Activated T-cell treated with anti-CD3 and anti-CD28 coated beads, Interleukin-2, amount 50 U/mL, for 4 hours (primary cell): ENCODE data around the gene VARS2. TPM values are rescaled to one million over a fixed set of nuclear protein-coding genes. Genes with fewer than 3 reads are reported as not detected.
A peak's percentile ranks its signal among the peaks of the same experiment; 100 is the strongest.
"Not testable (repeated sequence)": the region's sequence is repeated elsewhere in the genome, so short reads cannot be mapped to it uniquely, and the experiment has no call there.

Source experiments
- ATAC-seq, 2 donors: fragments of 200-7000 bp; cut with Tn5 transposase; one replicate each; pipeline ENCODE4 v1.10.0; 2021
- DNase-seq: peaks from one replicate; pipeline ENCODE4 v3.0.0-alpha.2; 2020
- H3K27me3 Mint-ChIP-seq: one replicate; pipeline ENCODE4 v1.8.0; 2021; ENCODE audit warnings: low read depth, mixed read lengths
- H3K36me3 Mint-ChIP-seq: one replicate; pipeline ENCODE4 v1.8.0; 2022; ENCODE audit warnings: mixed read lengths; ENCODE audit not compliant: insufficient read depth
- H3K4me1 Mint-ChIP-seq: one replicate; pipeline ENCODE4 v1.8.0; 2021; ENCODE audit warnings: low read depth, mixed read lengths
- H3K4me3 Mint-ChIP-seq: one replicate; pipeline ENCODE4 v1.8.0; 2021; ENCODE audit warnings: mild to moderate bottlenecking, moderate library complexity, mixed read lengths
- H3K9me3 Mint-ChIP-seq: one replicate; pipeline ENCODE4 v1.8.0; 2021; ENCODE audit warnings: mixed read lengths
- total RNA-seq, 3 donors: library from RNA; stranded (reverse); gene quantifications; one replicate each; pipeline ENCODE4 v1.2.1, GENCODE V29; 2021

VARS2 gene
- total RNA-seq, 3 donors from 2014 or later: 73.6 to 95.1 (median 79.3) TPM

GRCh38 chr6:30902196-30902595 lies 11.8 kb upstream of the VARS2 start:
- not testable (repeated sequence) for H3K4me1 Mint-ChIP-seq, ATAC-seq, H3K27me3 Mint-ChIP-seq, H3K9me3 Mint-ChIP-seq, H3K36me3 Mint-ChIP-seq, DNase-seq, H3K4me3 Mint-ChIP-seq

DNA sequence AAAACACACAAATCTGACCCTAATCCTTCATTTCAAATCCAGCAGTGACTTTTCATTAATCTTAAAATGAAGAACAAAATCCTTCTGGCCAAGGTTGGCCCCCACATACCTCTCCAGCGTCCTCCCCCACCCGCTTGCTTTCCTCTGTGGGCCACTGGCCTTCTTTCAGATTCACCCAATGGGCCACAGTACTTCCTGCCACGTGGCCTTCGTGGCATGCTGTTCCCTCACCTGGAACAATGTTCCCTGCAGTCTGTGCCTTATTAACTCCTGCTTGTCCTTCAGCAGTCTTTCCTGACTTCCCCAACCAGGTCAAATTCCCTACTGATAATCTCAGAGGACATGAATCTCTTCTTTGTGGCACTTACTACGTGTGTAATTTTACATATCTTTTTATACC lies 11.3 kb upstream of the VARS2 start:
- Mint-ChIP-seq H3K9me3 (no peaks in the 10 kb centered on the region), H3K27me3 (no peaks in the 10 kb centered on the region), H3K36me3 (peaks cover 9% of the 10 kb centered on the region), H3K4me1 (peaks cover 6% of the 10 kb centered on the region), H3K4me3 (no peak overlapping the region)
- ATAC-seq (no peak), DNase-seq (no peak)

DNA sequence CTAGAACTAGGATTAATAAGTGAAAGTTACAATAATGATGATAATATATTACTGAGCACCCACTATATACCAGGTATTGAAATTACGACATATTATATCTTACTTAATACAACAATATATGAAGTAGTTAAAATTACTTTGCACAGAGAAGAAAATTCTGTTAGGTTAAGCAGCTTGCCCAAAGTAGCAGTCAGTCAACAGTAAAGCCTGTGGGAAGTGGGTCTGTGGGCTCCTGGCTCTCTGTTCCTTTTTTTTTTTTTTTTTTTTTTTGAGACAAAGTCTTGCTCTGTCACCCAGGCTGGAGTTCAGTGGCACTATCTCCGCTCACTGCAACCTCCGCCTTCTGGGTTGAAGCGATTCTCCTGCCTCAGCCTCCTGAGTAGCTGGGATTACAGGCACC lies 10.8 kb upstream of the VARS2 start:
- peaks cover 7% of the 10 kb centered on the region for H3K36me3 Mint-ChIP-seq
- no peak overlapping the region for H3K4me3 Mint-ChIP-seq
- no peak for ATAC-seq
- no peaks in the 10 kb centered on the region for H3K9me3 Mint-ChIP-seq
- no peak for DNase-seq
- H3K4me1 Mint-ChIP-seq: peaks cover 8% of the 10 kb centered on the region
- no peaks in the 10 kb centered on the region for H3K27me3 Mint-ChIP-seq

DNA sequence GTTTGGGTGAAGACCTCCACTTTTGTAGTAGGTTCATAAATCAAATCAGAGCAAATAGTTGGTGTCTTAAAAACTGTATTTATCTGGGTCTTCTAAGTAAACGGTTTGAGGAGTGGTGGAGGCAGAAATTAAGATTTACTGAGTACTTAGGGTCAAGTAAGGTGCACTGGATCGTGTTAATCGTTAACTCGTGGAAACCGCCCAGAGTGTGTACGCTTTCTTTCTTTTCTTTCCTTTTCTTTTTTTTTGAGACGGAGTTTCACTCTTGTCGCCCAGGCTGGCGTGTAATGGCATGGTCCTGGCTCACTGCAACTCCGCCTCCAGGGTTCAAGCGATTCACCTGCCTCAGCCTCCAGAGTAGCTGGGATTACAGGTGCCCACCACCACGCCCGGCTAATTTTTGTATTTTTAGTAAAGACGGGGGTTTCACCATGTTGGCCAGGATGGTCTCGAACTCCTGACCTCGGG lies 6.7 kb upstream of the VARS2 start:
- peaks cover 20% of the 10 kb centered on the region for H3K4me1 Mint-ChIP-seq
- DNase-seq, H3K27me3 Mint-ChIP-seq, H3K9me3 Mint-ChIP-seq, ATAC-seq: not testable (repeated sequence)
- H3K36me3 Mint-ChIP-seq: peaks cover 17% of the 10 kb centered on the region
- H3K4me3 Mint-ChIP-seq: peak overlapping the region; percentile 99

- Mint-ChIP-seq H3K27me3 (no peaks in the 10 kb centered on the region), H3K4me1 (peaks cover 24% of the 10 kb centered on the region), H3K4me3 (peak within 1 kb of the TSS; percentile 99), H3K36me3 (peaks cover 20% of the 10 kb centered on the region), H3K9me3 (no peaks in the 10 kb centered on the region)
- peak; percentile 99 for ATAC-seq
- DNase-seq: peak; percentile 92
Observed at GRCh38 chr6:30907758-30908591, 6.1 kb upstream of the VARS2 start, which contains the start of gene GTF2H4. TSS of gene GTF2H4 (plus strand) at chr6:30908207.

- H3K4me1 Mint-ChIP-seq: peaks cover 32% of the 10 kb centered on the region
- peak overlapping the region; percentile 99 for H3K4me3 Mint-ChIP-seq
- DNase-seq (no peak), ATAC-seq (no peak)
- H3K27me3 Mint-ChIP-seq: no peaks in the 10 kb centered on the region
- peaks cover 20% of the 10 kb centered on the region for H3K36me3 Mint-ChIP-seq
- H3K9me3 Mint-ChIP-seq: no peaks in the 10 kb centered on the region
Observed at GRCh38 chr6:30908700-30909099, 5.3 kb upstream of the VARS2 start.

GRCh38 chr6:30910473-30910872 lies 3.6 kb upstream of the VARS2 start:
- H3K27me3 Mint-ChIP-seq, H3K9me3 Mint-ChIP-seq, ATAC-seq, DNase-seq, H3K4me3 Mint-ChIP-seq: not testable (repeated sequence)
- Mint-ChIP-seq H3K36me3 (peaks cover 21% of the 10 kb centered on the region), H3K4me1 (peaks cover 37% of the 10 kb centered on the region)

- peaks cover 37% of the 10 kb centered on the region for H3K4me1 Mint-ChIP-seq
Observed at GRCh38 chr6:30912746-30913520, 1.1 kb upstream of the VARS2 start.

GRCh38 chr6:30913721-30914075 lies 340 bp upstream of the VARS2 start:
- Mint-ChIP-seq H3K27me3 (no peaks in the 10 kb centered on the region), H3K4me3 (peak overlapping the region; percentile 92), H3K36me3 (peaks cover 40% of the 10 kb centered on the region), H3K4me1 (peaks cover 32% of the 10 kb centered on the region), H3K9me3 (no peaks in the 10 kb centered on the region)
- no peak for DNase-seq
- no peak for ATAC-seq

More at GRCh38 chr6:30912746-30913520, 1.1 kb upstream of the VARS2 start:
- H3K4me3 Mint-ChIP-seq: peak overlapping the region; percentile 92
- no peaks in the 10 kb centered on the region for H3K9me3 Mint-ChIP-seq
- ATAC-seq (no peak), DNase-seq (no peak)
- peaks cover 38% of the 10 kb centered on the region for H3K36me3 Mint-ChIP-seq
- no peaks in the 10 kb centered on the region for H3K27me3 Mint-ChIP-seq

GRCh38 chr6:30914854-30915590 lies 984 bp downstream of the VARS2 start:
- H3K9me3 Mint-ChIP-seq: no peaks in the 10 kb centered on the region
- no peaks in the 10 kb centered on the region for H3K27me3 Mint-ChIP-seq
- H3K4me1 Mint-ChIP-seq: peaks cover 27% of the 10 kb centered on the region
- DNase-seq (no peak), ATAC-seq (no peak)
- peak overlapping the region; percentile 92 for H3K4me3 Mint-ChIP-seq
- peaks cover 43% of the 10 kb centered on the region for H3K36me3 Mint-ChIP-seq

DNA sequence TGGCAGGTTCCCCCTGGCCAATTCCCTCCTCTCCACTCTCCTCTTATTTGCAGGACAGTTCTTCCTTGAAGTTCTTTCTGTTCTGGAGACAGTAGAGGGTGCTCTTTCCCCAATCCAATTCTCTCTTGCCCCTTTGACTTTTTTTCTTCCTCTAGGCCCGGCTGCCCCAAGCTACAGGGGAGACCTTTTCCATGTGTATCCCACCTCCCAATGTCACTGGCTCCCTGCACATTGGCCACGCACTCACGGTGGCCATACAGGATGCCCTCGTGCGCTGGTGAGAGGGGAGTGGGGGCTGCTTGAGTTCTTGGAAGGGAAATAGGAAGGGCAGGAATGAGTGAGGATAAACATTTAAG lies 1.5 kb downstream of the VARS2 start:
- H3K36me3 Mint-ChIP-seq: peaks cover 48% of the 10 kb centered on the region

GRCh38 chr6:30917041-30917440 lies 3.0 kb downstream of the VARS2 start:
- ATAC-seq: no peak
- Mint-ChIP-seq H3K9me3 (no peaks in the 10 kb centered on the region), H3K27me3 (no peaks in the 10 kb centered on the region), H3K4me3 (no peak overlapping the region), H3K4me1 (peaks cover 25% of the 10 kb centered on the region), H3K36me3 (peaks cover 38% of the 10 kb centered on the region)
- no peak for DNase-seq

More for the DNA sequence above, 1.5 kb downstream of the VARS2 start:
- H3K27me3 Mint-ChIP-seq: no peaks in the 10 kb centered on the region
- peak overlapping the region; percentile 92 for H3K4me3 Mint-ChIP-seq
- H3K4me1 Mint-ChIP-seq: peaks cover 27% of the 10 kb centered on the region
- ATAC-seq: no peak
- no peak for DNase-seq
- H3K9me3 Mint-ChIP-seq: no peaks in the 10 kb centered on the region

DNA sequence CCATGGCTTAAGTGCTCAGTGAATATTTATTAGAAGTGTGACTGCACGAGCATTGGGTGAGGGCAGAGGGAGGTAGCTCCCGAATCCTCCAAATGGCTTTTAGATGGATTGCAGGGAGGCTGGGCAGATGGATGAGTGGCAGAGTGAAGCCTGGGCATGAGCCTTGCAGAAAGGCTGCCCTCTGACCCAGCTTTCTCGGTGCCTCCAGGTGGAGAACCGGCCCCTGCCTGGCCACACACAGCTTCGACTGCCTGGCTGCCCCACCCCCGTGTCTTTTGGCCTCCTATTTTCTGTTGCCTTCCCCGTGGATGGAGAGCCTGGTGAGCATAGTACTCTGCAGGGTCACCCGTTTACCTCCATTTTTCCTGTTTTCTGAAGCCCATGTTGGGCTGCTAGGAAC lies 3.4 kb downstream of the VARS2 start:
- H3K4me3 Mint-ChIP-seq: no peak overlapping the region
- no peaks in the 10 kb centered on the region for H3K9me3 Mint-ChIP-seq
- H3K27me3 Mint-ChIP-seq: no peaks in the 10 kb centered on the region
- ATAC-seq (no peak), DNase-seq (no peak)
- peaks cover 23% of the 10 kb centered on the region for H3K4me1 Mint-ChIP-seq
- H3K36me3 Mint-ChIP-seq: peaks cover 35% of the 10 kb centered on the region

GRCh38 chr6:30918670-30919069 lies 4.6 kb downstream of the VARS2 start:
- no peak for ATAC-seq
- peaks cover 43% of the 10 kb centered on the region for H3K36me3 Mint-ChIP-seq

More at GRCh38 chr6:30918670-30919069, 4.6 kb downstream of the VARS2 start:
- no peak overlapping the region for H3K4me3 Mint-ChIP-seq
- DNase-seq: no peak
- peaks cover 12% of the 10 kb centered on the region for H3K4me1 Mint-ChIP-seq
- H3K27me3 Mint-ChIP-seq: no peaks in the 10 kb centered on the region
- no peaks in the 10 kb centered on the region for H3K9me3 Mint-ChIP-seq
